PFSK-1 (cell line): ENCODE results near the gene KLF12.

Experiments used
- FOXP2 ChIP-seq: optimal IDR thresholded peaks from 2 replicates; pipeline ENCODE3; 2011; ENCODE audit warnings: borderline replicate concordance, control low read depth, inconsistent platforms; ENCODE audit not compliant: insufficient read depth; ENCODE audit errors: extremely low read length, extremely low read depth
- POLR2AphosphoS5 ChIP-seq: IDR thresholded peaks from 2 replicates; pipeline ENCODE4 v1.6.1; 2012; ENCODE audit warnings: low read depth, mild to moderate bottlenecking, control low read depth, low read length, moderate library complexity
- REST ChIP-seq, 2 experiments: IDR thresholded peaks; 2 replicates each; pipeline versions ENCODE4 v1.6.1 to v1.8.0; 2011 to 2012; ENCODE audit warnings: low read depth in 2 of 2, low read length in 2 of 2, control low read depth in 1 of 2, inconsistent platforms in 1 of 2, mild to moderate bottlenecking in 1 of 2, moderate library complexity in 1 of 2; ENCODE audit not compliant: insufficient read depth in 1 of 2
- SIN3A ChIP-seq: IDR thresholded peaks from 2 replicates; pipeline ENCODE4 v1.6.1; 2012; ENCODE audit warnings: mild to moderate bottlenecking, low read length, moderate library complexity, borderline replicate concordance; ENCODE audit not compliant: insufficient read depth
- TAF1 ChIP-seq: IDR thresholded peaks from 2 replicates; pipeline ENCODE4 v1.6.1; 2012; ENCODE audit warnings: low read length, control low read depth, borderline replicate concordance; ENCODE audit not compliant: insufficient read depth

- TF ChIP-seq REST (IDR thresholded peaks at IDR 0.05; ENCODE audit: insufficient read depth in 1 of 2, low read depth in 2 of 2, low read length in 2 of 2), result no peak
- no peak for TF ChIP-seq TAF1
- no peak for TF ChIP-seq POLR2AphosphoS5
- no peak for TF ChIP-seq SIN3A
- no peak for TF ChIP-seq FOXP2
These were observed 46.8 kb downstream of the KLF12 start for GRCh38 chr13:74087357-74087756.
